HCT116 (cell line): ENCODE measurements around the gene HPX. TPM values are rescaled to one million over a fixed set of nuclear protein-coding genes. Genes with fewer than 3 reads are reported as not detected.

Experiments
- ATAC-seq: fragments of 200-7000 bp; cut with Tn5 transposase; 2 replicates; pipeline ENCODE4 v1.9.1; 2020; ENCODE audit warnings: mild to moderate bottlenecking, moderate library complexity
- BruUV-seq: library from RNA; stranded (reverse); fragments of 400-500 nt; replicated peaks from 2 replicates; lab custom pipeline; 2021; lab: Mats Ljungman, UMichigan
- CTCF ChIA-PET: fragments of 300-600 bp; sonication (Branson Sonifier 250); formaldehyde crosslinking; loops from one replicate; lab custom pipeline; 2021; ENCODE audit warnings: antibody characterized with exemption; lab: Charles Lee
- POLR2A ChIA-PET: fragments of 300-600, 350-600 bp; sonication (Branson Sonifier 250); formaldehyde crosslinking; loops from one replicate; lab custom pipeline; 2021; ENCODE audit warnings: antibody characterized with exemption; lab: Charles Lee
- RAD21 ChIA-PET, 2 experiments: fragments of 300-600 bp; sonication (Branson Sonifier 250); formaldehyde crosslinking; loops; one replicate each; lab custom pipeline; 2023; ENCODE audit warnings: low total read pairs in 2 of 2; ENCODE audit not compliant: uncharacterized antibody in 2 of 2, unreplicated experiment in 2 of 2, low non-redundant PET in 1 of 2; lab: Charles Lee
- DNase-seq: peaks from one replicate; pipeline ENCODE4 v3.0.0-alpha.2; 2010; ENCODE audit warnings: low read depth, low spot score
- H2AFZ ChIP-seq: fragments of 200-600 bp; shearing (Covaris generic), sonication (generic); 2 replicates; pipeline ENCODE4 v1.6.1; 2017; ENCODE audit warnings: low read depth, mixed run types, mixed read lengths, antibody characterized with exemption, low read length; ENCODE audit not compliant: poor library complexity, severe bottlenecking
- H3K27ac ChIP-seq: 2 replicates; pipeline ENCODE4 v1.5.1; 2012; ENCODE audit warnings: low read depth, low read length
- H3K27me3 ChIP-seq: fragments of 200-600 bp; sonication (generic); 2 replicates; pipeline ENCODE4 v1.6.1; 2016; ENCODE audit warnings: mixed run types, low read length, mixed read lengths; ENCODE audit not compliant: insufficient read depth
- H3K36me3 ChIP-seq, 2 experiments: fragments of 200-500 bp in 1 of 2; fragments of 200-600 bp in 1 of 2; sonication (Bioruptor generic) in 1 of 2; sonication (generic) in 1 of 2; 2 replicates each; pipeline versions ENCODE4 v1.5.1 to v1.6.1; 2014 to 2016; ENCODE audit warnings: low read length in 2 of 2, inconsistent platforms in 1 of 2, mixed read lengths in 1 of 2, mixed run types in 1 of 2; ENCODE audit not compliant: insufficient read depth in 2 of 2, control insufficient read depth in 1 of 2
- H3K4me1 ChIP-seq, 2 experiments: fragments of 200-600 bp in 1 of 2; sonication (generic) in 1 of 2; 2 replicates each; pipeline versions ENCODE4 v1.5.1 to v1.6.1; 2012 to 2017; ENCODE audit warnings: low read length in 2 of 2, inconsistent platforms in 1 of 2, mild to moderate bottlenecking in 1 of 2, mixed read lengths in 1 of 2, mixed run types in 1 of 2, moderate library complexity in 1 of 2; ENCODE audit not compliant: insufficient read depth in 2 of 2, control insufficient read depth in 1 of 2
- H3K4me2 ChIP-seq: fragments of 200-600 bp; sonication (generic); 2 replicates; pipeline ENCODE4 v1.6.1; 2017; ENCODE audit warnings: mixed run types, low read length, mixed read lengths
- H3K4me3 ChIP-seq, 2 experiments: fragments of 200-600 bp in 1 of 2; sonication (generic) in 1 of 2; replicated peaks in 1 of 2; 2 replicates each; pipeline ENCODE4 v1.5.1; 2011 to 2016; ENCODE audit warnings: low read length in 2 of 2, control low read depth in 1 of 2, low read depth in 1 of 2, mild to moderate bottlenecking in 1 of 2, mixed read lengths in 1 of 2, mixed run types in 1 of 2
- H3K79me2 ChIP-seq: fragments of 200-600 bp; sonication (generic); 2 replicates; pipeline ENCODE4 v1.6.1; 2017; ENCODE audit warnings: mild to moderate bottlenecking, mixed run types, low read length, moderate library complexity, mixed read lengths; ENCODE audit not compliant: insufficient read depth
- H3K9ac ChIP-seq: fragments of 200-600 bp; sonication (generic); 2 replicates; pipeline ENCODE4 v1.6.1; 2016; ENCODE audit warnings: low read length, mixed read lengths
- H3K9me2 ChIP-seq: fragments of 200-600 bp; sonication (generic), shearing (Covaris generic); 2 replicates; pipeline ENCODE4 v1.6.1; 2017; ENCODE audit warnings: mixed run types, mild to moderate bottlenecking, moderate library complexity; ENCODE audit not compliant: insufficient read depth
- H3K9me3 ChIP-seq, 2 experiments: fragments of 200-500 bp in 1 of 2; fragments of 200-600 bp in 1 of 2; sonication (Bioruptor generic) in 1 of 2; sonication (generic) in 1 of 2; 2 replicates each; pipeline ENCODE4 v1.6.1; 2014 to 2017; ENCODE audit warnings: low read length in 2 of 2, mixed read lengths in 2 of 2, inconsistent platforms in 1 of 2, low read depth in 1 of 2, mild to moderate bottlenecking in 1 of 2, mixed run types in 1 of 2, moderate library complexity in 1 of 2; ENCODE audit not compliant: control insufficient read depth in 1 of 2, insufficient read depth in 1 of 2
- H4K20me1 ChIP-seq: fragments of 200-600 bp; sonication (generic), shearing (Covaris generic); 2 replicates; pipeline ENCODE4 v1.6.1; 2017; ENCODE audit warnings: mixed run types, mild to moderate bottlenecking, moderate library complexity; ENCODE audit not compliant: insufficient read depth
- CEBPB ChIP-seq: IDR thresholded peaks from 2 replicates; pipeline ENCODE4 v1.6.1; 2012; ENCODE audit warnings: low read depth
- ELF1 ChIP-seq: IDR thresholded peaks from 2 replicates; pipeline ENCODE4 v1.6.1; 2012; ENCODE audit warnings: low read depth, borderline replicate concordance
- FOSL1 ChIP-seq: IDR thresholded peaks from 2 replicates; pipeline ENCODE4 v1.6.1; 2012; ENCODE audit warnings: low read depth
- JUND ChIP-seq: IDR thresholded peaks from 2 replicates; pipeline ENCODE4 v1.6.1; 2012
- POLR2A ChIP-seq: IDR thresholded peaks from 2 replicates; pipeline ENCODE4 v1.7.0; 2011; ENCODE audit warnings: borderline replicate concordance; ENCODE audit not compliant: insufficient read depth, insufficient read length; ENCODE audit errors: extremely low read depth
- SP1 ChIP-seq: IDR thresholded peaks from 2 replicates; pipeline ENCODE4 v1.6.1; 2012; ENCODE audit warnings: low read depth
- SRF ChIP-seq: IDR thresholded peaks from 2 replicates; pipeline ENCODE4 v1.6.1; 2012; ENCODE audit warnings: low read depth
- TCF7L2 ChIP-seq: IDR thresholded peaks from 2 replicates; pipeline ENCODE4 v1.7.0; 2011; ENCODE audit warnings: borderline replicate concordance, inconsistent platforms; ENCODE audit not compliant: insufficient read depth, insufficient read length; ENCODE audit errors: extremely low read depth
- YY1 ChIP-seq: IDR thresholded peaks from 2 replicates; pipeline ENCODE4 v1.6.1; 2011; ENCODE audit warnings: low read length, low read depth, moderate library complexity, mild to moderate bottlenecking; ENCODE audit not compliant: insufficient replicate concordance; ENCODE audit errors: extremely low read depth
- ZNF274 ChIP-seq: fragments of 200-500 bp; sonication (Bioruptor generic); IDR thresholded peaks from 2 replicates; pipeline ENCODE4 v1.6.1; 2014; ENCODE audit warnings: mild to moderate bottlenecking, low read depth, low read length, inconsistent platforms
- intact Hi-C: fragments of 100-400 bp; cut with micrococcal nuclease; formaldehyde crosslinking; loops from 2 replicates; pipeline ENCODE4 v1.10.0; 2022
- total RNA-seq: library from RNA; stranded (reverse); gene quantifications from one replicate; pipeline ENCODE4 v1.2.1, GENCODE V29; 2021; ENCODE audit not compliant: unreplicated experiment
- TF ChIP-seq, protein P1 (sequence below): IDR thresholded peaks from 2 replicates; pipeline ENCODE4 v1.6.1; 2012
- TF ChIP-seq, protein P2 (sequence below): IDR thresholded peaks from 2 replicates; pipeline ENCODE4 v1.6.1; 2012

HPX gene
- total RNA-seq, 1 experiment from 2014 or later: 4.6 TPM

DNA sequence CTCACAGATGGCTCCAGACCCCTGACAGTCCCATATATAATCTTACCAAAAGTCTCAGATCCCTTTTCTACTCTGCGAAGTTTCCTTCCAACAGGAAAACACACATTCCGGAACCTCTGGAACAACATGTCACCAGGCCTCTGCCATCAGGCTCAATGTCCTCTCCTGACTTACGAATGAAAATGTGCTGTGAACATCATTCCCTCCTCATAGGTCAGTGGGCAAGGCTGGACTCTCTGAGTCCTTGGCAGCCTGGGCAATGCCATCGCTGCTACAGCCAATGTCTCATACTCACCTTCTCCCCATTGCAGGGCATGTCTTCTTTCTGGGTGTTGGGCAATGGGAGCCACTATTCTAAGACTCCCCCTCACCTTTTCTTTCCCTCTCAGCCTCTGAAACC is 1.7 kb upstream of the HPX start:
- H3K4me2 ChIP-seq: no peak overlapping the region
- intact Hi-C loops: no loop called here
- ChIA-PET RAD21 (no interaction called here), CTCF (no interaction called here), POLR2A (no interaction called here)
- no peak for DNase-seq
- H3K9me2 ChIP-seq: no peaks in the 10 kb centered on the region
- H3K4me3 ChIP-seq: no peak overlapping the region
- TF ChIP-seq ZNF274 (no peak), ELF1 (no peak), JUND (no peak), SRF (no peak), YY1 (no peak), SP1 (no peak), FOSL1 (no peak), CEBPB (no peak), POLR2A (no peak), TCF7L2 (no peak)
- TF ChIP-seq, protein P1, sequence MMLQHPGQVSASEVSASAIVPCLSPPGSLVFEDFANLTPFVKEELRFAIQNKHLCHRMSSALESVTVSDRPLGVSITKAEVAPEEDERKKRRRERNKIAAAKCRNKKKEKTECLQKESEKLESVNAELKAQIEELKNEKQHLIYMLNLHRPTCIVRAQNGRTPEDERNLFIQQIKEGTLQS: no peak
- TF ChIP-seq, protein P2, sequence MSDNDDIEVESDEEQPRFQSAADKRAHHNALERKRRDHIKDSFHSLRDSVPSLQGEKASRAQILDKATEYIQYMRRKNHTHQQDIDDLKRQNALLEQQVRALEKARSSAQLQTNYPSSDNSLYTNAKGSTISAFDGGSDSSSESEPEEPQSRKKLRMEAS: no peak
- no peaks in the 10 kb centered on the region for H3K27me3 ChIP-seq
- no peaks in the 10 kb centered on the region for H3K4me1 ChIP-seq
- no peak overlapping the region for H3K9ac ChIP-seq
- no peak for ATAC-seq
- no peak overlapping the region for H3K27ac ChIP-seq
- H2AFZ ChIP-seq: no peak overlapping the region
- no peaks in the 10 kb centered on the region for H3K9me3 ChIP-seq
- BruUV-seq: no TSS peak
- H3K36me3 ChIP-seq: no peaks in the 10 kb centered on the region
- no peaks in the 10 kb centered on the region for H4K20me1 ChIP-seq
- H3K79me2 ChIP-seq: no peaks in the 10 kb centered on the region
